HepG2 (cell line): ENCODE results near the gene LSM14B. TPM values are rescaled to one million over a fixed set of nuclear protein-coding genes. Genes with fewer than 3 reads are reported as not detected.
A peak's percentile ranks its signal among the peaks of the same experiment; 100 is the strongest.

ENCODE experiments used
- BORCS8-MEF2B ChIP-seq: sonication (generic); formaldehyde crosslinking; IDR thresholded peaks from 2 replicates; pipeline ENCODE4 v1.8.0; 2022; ENCODE audit warnings: mild to moderate bottlenecking, missing genetic modification reagents
- CENPT ChIP-seq: sonication (generic); formaldehyde crosslinking; IDR thresholded peaks from 2 replicates; pipeline ENCODE4 v1.8.0; 2022; ENCODE audit warnings: low read depth, mild to moderate bottlenecking, moderate library complexity, missing genetic modification reagents
- EHMT2 ChIP-seq: fragments of 200-600 bp; sonication (generic); IDR thresholded peaks from 2 replicates; pipeline ENCODE4 v1.7.0; 2017; ENCODE audit warnings: antibody characterized with exemption, low read depth, low read length, borderline replicate concordance
- HHEX ChIP-seq: IDR thresholded peaks from 2 replicates; pipeline ENCODE4 v1.6.1; 2016; ENCODE audit warnings: control low read depth
- MED13 ChIP-seq: sonication (generic); formaldehyde crosslinking; IDR thresholded peaks from 2 replicates; pipeline ENCODE4 v1.5.0; 2020; ENCODE audit warnings: missing genetic modification reagents
- PHF5A ChIP-seq: IDR thresholded peaks from one replicate; pipeline ENCODE4 v1.6.1; 2018; ENCODE audit warnings: low read depth, missing genetic modification reagents; ENCODE audit not compliant: unreplicated experiment
- SMAD9 ChIP-seq: sonication (generic); formaldehyde crosslinking; IDR thresholded peaks from 2 replicates; pipeline ENCODE4 v1.5.1; 2020; ENCODE audit warnings: mild to moderate bottlenecking, missing genetic modification reagents
- SPEN ChIP-seq: sonication (generic); formaldehyde crosslinking; IDR thresholded peaks from 2 replicates; pipeline ENCODE4 v1.5.1; 2020; ENCODE audit warnings: low read depth, mild to moderate bottlenecking, missing genetic modification reagents
- ZNF17 ChIP-seq: sonication (generic); formaldehyde crosslinking; IDR thresholded peaks from 2 replicates; pipeline ENCODE4 v1.5.0; 2020; ENCODE audit warnings: mild to moderate bottlenecking, missing genetic modification reagents
- ZNF318 ChIP-seq: sonication (generic); formaldehyde crosslinking; IDR thresholded peaks from 2 replicates; pipeline ENCODE4 v1.4.0; 2020; ENCODE audit warnings: mild to moderate bottlenecking, missing genetic modification reagents
- ZNF513 ChIP-seq: sonication (generic); formaldehyde crosslinking; conservative IDR thresholded peaks from 2 replicates; pipeline ENCODE4 v1.5.0; 2020; ENCODE audit warnings: missing genetic modification reagents
- ZNF780A ChIP-seq: sonication (generic); formaldehyde crosslinking; IDR thresholded peaks from 2 replicates; pipeline ENCODE4 v1.8.0; 2022; ENCODE audit warnings: mild to moderate bottlenecking, missing genetic modification reagents, moderate library complexity
- polyA plus RNA-seq, 8 experiments: library from polyadenylated mRNA; depleted of rRNA in 3 of 8; stranded (reverse) in 7 of 8; unstranded in 1 of 8; fragments of >200 nt; fragmentation: Illumina TruSeq in 4 of 8; extraction: Trizol in 4 of 8; gene quantifications; 2 replicates each; pipeline versions ENCODE4 v1.2.1 to v1.2.3, GENCODE V29; 2011 to 2016; ENCODE audit warnings: low read depth in 4 of 8, missing spikeins in 1 of 8, mixed read lengths in 1 of 8; ENCODE audit not compliant: insufficient read depth in 1 of 8
- total RNA-seq, 5 experiments: library from RNA; depleted of rRNA; stranded (reverse); fragments of >200 nt; fragmentation: Illumina TruSeq; extraction: Trizol; gene quantifications; 2 replicates each; pipeline ENCODE4 v1.2.3, GENCODE V29; 2016; ENCODE audit warnings: low read depth in 1 of 5
- TF ChIP-seq, protein P1 (sequence below): sonication (generic); formaldehyde crosslinking; IDR thresholded peaks from 2 replicates; pipeline ENCODE4 v1.4.0; 2020; ENCODE audit warnings: missing genetic modification reagents; ENCODE audit errors: not compliant biosample characterization
- TF ChIP-seq, protein P2 (sequence below): sonication (generic); formaldehyde crosslinking; IDR thresholded peaks from 2 replicates; pipeline ENCODE4 v1.5.0; 2020; ENCODE audit warnings: mild to moderate bottlenecking, missing genetic modification reagents

Gene LSM14B
- total and polyA plus RNA-seq, 2 of the 13 experiments (the other 11 are each of a cell fraction or from before 2014, with no cell fraction given) = 43.3 to 79.2 TPM

DNA sequence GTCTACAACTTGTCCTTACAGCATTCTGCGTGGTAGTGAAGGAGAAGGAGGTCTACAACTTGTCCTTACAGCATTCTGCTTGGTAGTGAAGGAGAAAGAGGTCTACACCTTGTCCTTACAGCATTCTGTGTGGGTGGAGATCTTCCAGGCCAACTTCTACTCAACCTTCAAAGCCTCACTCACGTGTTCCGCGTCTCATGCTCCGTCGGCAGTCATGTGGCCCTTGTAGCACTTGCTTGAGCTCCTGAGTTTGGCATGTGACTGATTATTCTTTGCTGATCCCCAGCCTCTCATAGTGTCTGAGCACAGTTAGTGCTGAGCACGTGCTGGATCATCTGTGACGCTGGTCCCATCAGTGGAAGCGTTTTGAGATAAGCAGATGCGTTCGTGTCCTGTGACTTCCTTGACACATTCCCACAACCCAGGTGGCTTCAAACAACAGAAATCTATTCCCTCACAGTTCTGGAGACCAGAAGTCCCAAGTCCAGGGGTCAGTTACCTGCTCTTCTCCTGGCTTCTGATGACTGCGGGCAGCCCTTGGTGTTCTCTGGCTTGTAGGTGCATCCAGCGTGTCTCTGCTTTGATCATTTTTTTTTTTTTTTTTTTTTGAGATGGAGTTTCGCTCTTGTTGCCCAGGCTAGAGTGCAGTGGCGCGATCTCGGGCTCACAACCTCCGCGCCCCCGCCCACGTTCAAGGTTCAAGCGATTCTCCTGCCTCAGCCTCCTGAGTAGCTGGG lies 23.9 kb downstream of the LSM14B start (continued):
- no peak for TF ChIP-seq PHF5A (CRISPR knock-in tag)
- no peak for TF ChIP-seq ZNF780A (CRISPR knock-in tag)
- peak; percentile 72; the same call in 1 of the 2 replicates for TF ChIP-seq ZNF318 (CRISPR knock-in tag)
- TF ChIP-seq BORCS8-MEF2B (CRISPR knock-in tag) = peak; percentile 97
- no peak for TF ChIP-seq EHMT2
- TF ChIP-seq, protein P1, sequence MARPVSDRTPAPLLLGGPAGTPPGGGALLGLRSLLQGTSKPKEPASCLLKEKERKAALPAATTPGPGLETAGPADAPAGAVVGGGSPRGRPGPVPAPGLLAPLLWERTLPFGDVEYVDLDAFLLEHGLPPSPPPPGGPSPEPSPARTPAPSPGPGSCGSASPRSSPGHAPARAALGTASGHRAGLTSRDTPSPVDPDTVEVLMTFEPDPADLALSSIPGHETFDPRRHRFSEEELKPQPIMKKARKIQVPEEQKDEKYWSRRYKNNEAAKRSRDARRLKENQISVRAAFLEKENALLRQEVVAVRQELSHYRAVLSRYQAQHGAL = no peak
- TF ChIP-seq, protein P2, sequence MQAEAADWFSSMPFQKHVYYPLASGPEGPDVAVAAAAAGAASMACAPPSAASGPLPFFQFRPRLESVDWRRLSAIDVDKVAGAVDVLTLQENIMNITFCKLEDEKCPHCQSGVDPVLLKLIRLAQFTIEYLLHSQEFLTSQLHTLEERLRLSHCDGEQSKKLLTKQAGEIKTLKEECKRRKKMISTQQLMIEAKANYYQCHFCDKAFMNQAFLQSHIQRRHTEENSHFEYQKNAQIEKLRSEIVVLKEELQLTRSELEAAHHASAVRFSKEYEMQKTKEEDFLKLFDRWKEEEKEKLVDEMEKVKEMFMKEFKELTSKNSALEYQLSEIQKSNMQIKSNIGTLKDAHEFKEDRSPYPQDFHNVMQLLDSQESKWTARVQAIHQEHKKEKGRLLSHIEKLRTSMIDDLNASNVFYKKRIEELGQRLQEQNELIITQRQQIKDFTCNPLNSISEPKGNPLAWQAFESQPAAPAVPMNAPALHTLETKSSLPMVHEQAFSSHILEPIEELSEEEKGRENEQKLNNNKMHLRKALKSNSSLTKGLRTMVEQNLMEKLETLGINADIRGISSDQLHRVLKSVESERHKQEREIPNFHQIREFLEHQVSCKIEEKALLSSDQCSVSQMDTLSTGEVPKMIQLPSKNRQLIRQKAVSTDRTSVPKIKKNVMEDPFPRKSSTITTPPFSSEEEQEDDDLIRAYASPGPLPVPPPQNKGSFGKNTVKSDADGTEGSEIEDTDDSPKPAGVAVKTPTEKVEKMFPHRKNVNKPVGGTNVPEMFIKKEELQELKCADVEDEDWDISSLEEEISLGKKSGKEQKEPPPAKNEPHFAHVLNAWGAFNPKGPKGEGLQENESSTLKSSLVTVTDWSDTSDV (CRISPR knock-in tag) = no peak
- TF ChIP-seq SMAD9 (CRISPR knock-in tag) = no peak
- TF ChIP-seq ZNF513 (CRISPR knock-in tag) = no peak
- no peak for TF ChIP-seq MED13
- no peak for TF ChIP-seq ZNF17
- no peak for TF ChIP-seq SPEN
- no peak; the same call in 1 of the 2 replicates for TF ChIP-seq HHEX
- TF ChIP-seq CENPT (CRISPR knock-in tag) = peak; percentile 82; the same call in 1 of the 2 replicates
